ENCODE measurements around the gene NOX1.

DNA sequence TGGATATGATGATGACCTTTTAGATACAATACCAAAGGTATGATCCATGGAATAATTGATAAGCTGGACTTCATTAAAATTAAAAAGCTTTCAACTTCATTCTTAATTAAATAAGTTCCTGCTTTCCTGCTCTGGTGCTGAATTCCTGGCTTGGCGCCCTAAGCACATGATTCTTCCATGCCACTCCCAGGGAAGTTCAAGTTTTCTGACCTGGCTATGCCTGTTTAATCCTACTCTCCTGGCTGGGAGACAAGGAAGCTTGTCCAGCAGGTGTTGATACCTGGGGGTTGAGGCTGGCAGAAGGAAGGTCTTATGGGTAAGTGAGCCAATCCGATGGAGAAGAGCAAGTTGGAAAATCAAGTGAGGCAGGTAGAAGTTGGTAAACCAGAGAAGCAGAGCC, 30.3 kb upstream of the NOX1 start:
- TF ChIP-seq, protein P1, sequence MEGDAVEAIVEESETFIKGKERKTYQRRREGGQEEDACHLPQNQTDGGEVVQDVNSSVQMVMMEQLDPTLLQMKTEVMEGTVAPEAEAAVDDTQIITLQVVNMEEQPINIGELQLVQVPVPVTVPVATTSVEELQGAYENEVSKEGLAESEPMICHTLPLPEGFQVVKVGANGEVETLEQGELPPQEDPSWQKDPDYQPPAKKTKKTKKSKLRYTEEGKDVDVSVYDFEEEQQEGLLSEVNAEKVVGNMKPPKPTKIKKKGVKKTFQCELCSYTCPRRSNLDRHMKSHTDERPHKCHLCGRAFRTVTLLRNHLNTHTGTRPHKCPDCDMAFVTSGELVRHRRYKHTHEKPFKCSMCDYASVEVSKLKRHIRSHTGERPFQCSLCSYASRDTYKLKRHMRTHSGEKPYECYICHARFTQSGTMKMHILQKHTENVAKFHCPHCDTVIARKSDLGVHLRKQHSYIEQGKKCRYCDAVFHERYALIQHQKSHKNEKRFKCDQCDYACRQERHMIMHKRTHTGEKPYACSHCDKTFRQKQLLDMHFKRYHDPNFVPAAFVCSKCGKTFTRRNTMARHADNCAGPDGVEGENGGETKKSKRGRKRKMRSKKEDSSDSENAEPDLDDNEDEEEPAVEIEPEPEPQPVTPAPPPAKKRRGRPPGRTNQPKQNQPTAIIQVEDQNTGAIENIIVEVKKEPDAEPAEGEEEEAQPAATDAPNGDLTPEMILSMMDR (IDR thresholded peaks at IDR 0.05; ENCODE audit: low read depth, low read length) = no peak
- TF ChIP-seq, protein P2, sequence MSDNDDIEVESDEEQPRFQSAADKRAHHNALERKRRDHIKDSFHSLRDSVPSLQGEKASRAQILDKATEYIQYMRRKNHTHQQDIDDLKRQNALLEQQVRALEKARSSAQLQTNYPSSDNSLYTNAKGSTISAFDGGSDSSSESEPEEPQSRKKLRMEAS (IDR thresholded peaks at IDR 0.05; ENCODE audit: low read depth, low read length) = no peak
- no peak for TF ChIP-seq POLR2A (IDR thresholded peaks at IDR 0.05; ENCODE audit: extremely low read depth, insufficient read length)

Measured in NB4 (cell line).